DND-41 (cell line): ENCODE measurements around the gene APLF.

Experiments
- EZH2 ChIP-seq: IDR thresholded peaks from 3 replicates; pipeline ENCODE4 v1.6.1; 2012; ENCODE audit warnings: borderline replicate concordance, low read depth, mild to moderate bottlenecking, moderate library complexity, low read length, inconsistent platforms; ENCODE audit not compliant: severe bottlenecking
- TF ChIP-seq, protein P1 (sequence below): IDR thresholded peaks from 2 replicates; pipeline ENCODE4 v1.5.1; 2012; ENCODE audit warnings: borderline replicate concordance, low read length, moderate library complexity, mild to moderate bottlenecking; ENCODE audit not compliant: poor library complexity, severe bottlenecking; ENCODE audit errors: extremely low read depth

- TF ChIP-seq, protein P1, sequence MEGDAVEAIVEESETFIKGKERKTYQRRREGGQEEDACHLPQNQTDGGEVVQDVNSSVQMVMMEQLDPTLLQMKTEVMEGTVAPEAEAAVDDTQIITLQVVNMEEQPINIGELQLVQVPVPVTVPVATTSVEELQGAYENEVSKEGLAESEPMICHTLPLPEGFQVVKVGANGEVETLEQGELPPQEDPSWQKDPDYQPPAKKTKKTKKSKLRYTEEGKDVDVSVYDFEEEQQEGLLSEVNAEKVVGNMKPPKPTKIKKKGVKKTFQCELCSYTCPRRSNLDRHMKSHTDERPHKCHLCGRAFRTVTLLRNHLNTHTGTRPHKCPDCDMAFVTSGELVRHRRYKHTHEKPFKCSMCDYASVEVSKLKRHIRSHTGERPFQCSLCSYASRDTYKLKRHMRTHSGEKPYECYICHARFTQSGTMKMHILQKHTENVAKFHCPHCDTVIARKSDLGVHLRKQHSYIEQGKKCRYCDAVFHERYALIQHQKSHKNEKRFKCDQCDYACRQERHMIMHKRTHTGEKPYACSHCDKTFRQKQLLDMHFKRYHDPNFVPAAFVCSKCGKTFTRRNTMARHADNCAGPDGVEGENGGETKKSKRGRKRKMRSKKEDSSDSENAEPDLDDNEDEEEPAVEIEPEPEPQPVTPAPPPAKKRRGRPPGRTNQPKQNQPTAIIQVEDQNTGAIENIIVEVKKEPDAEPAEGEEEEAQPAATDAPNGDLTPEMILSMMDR: no peak
- TF ChIP-seq EZH2: no peak
Measured at GRCh38 chr2:68561372-68561771, 94.0 kb downstream of the APLF start.
